Hepatocyte (in vitro differentiated cells): Measurements from ENCODE around the gene NUP85. TPM values are rescaled to one million over a fixed set of nuclear protein-coding genes. Genes with fewer than 3 reads are reported as not detected.
A peak's percentile ranks its signal among the peaks of the same experiment; 100 is the strongest.

ENCODE experiments used
- DNase-seq: peaks from one replicate; pipeline ENCODE4 v3.0.0-alpha.2; 2016; ENCODE audit warnings: low spot score
- H2AFZ ChIP-seq: fragments of 200-600 bp; sonication (generic); 2 replicates; pipeline ENCODE4 v1.6.0; 2016; ENCODE audit warnings: antibody characterized with exemption, mild to moderate bottlenecking
- H3K27ac ChIP-seq: fragments of 200-600 bp; sonication (generic); 2 replicates; pipeline ENCODE4 v1.5.1; 2016; ENCODE audit warnings: mild to moderate bottlenecking
- H3K27me3 ChIP-seq: fragments of 200-600 bp; sonication (generic); 2 replicates; pipeline ENCODE4 v1.6.1; 2016
- H3K36me3 ChIP-seq: fragments of 200-600 bp; sonication (generic); replicated peaks from 2 replicates; pipeline ENCODE4 v1.5.1; 2016; ENCODE audit warnings: low read depth; ENCODE audit not compliant: insufficient read depth
- H3K4me1 ChIP-seq: fragments of 200-600 bp; sonication (generic); 2 replicates; pipeline ENCODE4 v1.5.1; 2016; ENCODE audit warnings: mild to moderate bottlenecking, moderate library complexity; ENCODE audit not compliant: insufficient read depth
- H3K4me2 ChIP-seq: fragments of 200-600 bp; sonication (generic); 2 replicates; pipeline ENCODE4 v1.6.0; 2016
- H3K4me3 ChIP-seq: fragments of 200-600 bp; sonication (generic); 2 replicates; pipeline ENCODE4 v1.5.1; 2016; ENCODE audit warnings: mild to moderate bottlenecking
- H3K79me2 ChIP-seq: fragments of 200-600 bp; sonication (generic); 2 replicates; pipeline ENCODE4 v1.6.0; 2017; ENCODE audit warnings: mild to moderate bottlenecking
- H3K9me2 ChIP-seq: fragments of 200-600 bp; sonication (generic); replicated peaks from 2 replicates; pipeline ENCODE4 v1.6.0; 2017; ENCODE audit warnings: mild to moderate bottlenecking; ENCODE audit not compliant: insufficient read depth
- H3K9me3 ChIP-seq: fragments of 200-600 bp; sonication (generic); 2 replicates; pipeline ENCODE4 v1.5.1; 2016; ENCODE audit warnings: low read depth, mild to moderate bottlenecking
- H4K20me1 ChIP-seq: fragments of 200-600 bp; sonication (generic); 2 replicates; pipeline ENCODE4 v1.6.0; 2016; ENCODE audit warnings: mild to moderate bottlenecking; ENCODE audit not compliant: insufficient read depth, poor library complexity, severe bottlenecking
- EZH2 ChIP-seq: fragments of 200-600 bp; sonication (generic); IDR thresholded peaks from 2 replicates; pipeline ENCODE4 v1.6.1; 2016; ENCODE audit warnings: antibody characterized with exemption, mild to moderate bottlenecking, borderline replicate concordance
- EZH2phosphoT487 ChIP-seq: fragments of 200-600 bp; sonication (generic); IDR thresholded peaks from one replicate; pipeline ENCODE4 v1.6.1; 2018; ENCODE audit warnings: antibody characterized with exemption, mild to moderate bottlenecking, low read depth, moderate library complexity; ENCODE audit not compliant: unreplicated experiment, severe bottlenecking
- WGBS: methylation state at CpG from one replicate; pipeline ENCODE4 v1.1.6; 2016; ENCODE audit warnings: low lambda C conversion rate; ENCODE audit errors: missing lambda C conversion rate; 5-methylcytosine and 5-hydroxymethylcytosine counted together
- polyA plus RNA-seq: library from polyadenylated mRNA; unstranded; fragments of >200 nt; fragmentation: Nextera tagmentation; extraction: Ambion mirVana; gene quantifications from 2 replicates; pipeline ENCODE4 v1.2.1, GENCODE V29; 2016
- total RNA-seq: library from RNA; depleted of rRNA; stranded (reverse); fragments of >200 nt; gene quantifications from 2 replicates; pipeline ENCODE4 v1.2.3, GENCODE V29; 2014
- TF ChIP-seq, protein P1 (sequence below): fragments of 200-600 bp; sonication (generic); IDR thresholded peaks from 2 replicates; pipeline ENCODE4 v1.5.1; 2016; ENCODE audit warnings: antibody characterized with exemption, mild to moderate bottlenecking; ENCODE audit not compliant: poor library complexity

Gene NUP85
- total and polyA plus RNA-seq, 2 experiments from 2014 or later: 28.6 to 45.5 TPM

DNA sequence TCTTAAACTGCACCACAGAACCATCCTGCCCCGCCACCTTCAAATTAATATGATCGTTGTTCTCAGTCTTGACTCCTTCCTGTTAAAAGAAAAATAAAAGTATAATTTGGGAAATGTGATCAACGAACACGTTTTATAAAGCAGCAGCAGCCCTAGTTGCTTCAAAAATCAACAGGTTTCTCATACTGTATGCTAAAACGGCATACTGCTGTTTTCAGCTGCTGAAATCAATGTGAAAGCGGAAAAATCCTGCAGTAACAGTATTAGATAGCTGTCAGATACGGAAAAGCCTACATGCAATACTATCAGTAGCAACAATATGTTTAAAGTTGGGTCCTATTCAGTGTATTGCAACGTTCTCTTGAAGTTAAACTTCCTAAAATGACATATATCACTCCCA, 24.4 kb upstream of the NUP85 start:
- Histone ChIP-seq H3K4me1 (peaks cover 6% of the 10 kb centered on the region), H3K9me3 (no peaks in the 10 kb centered on the region), H3K36me3 (no peaks in the 10 kb centered on the region), H3K4me2 (peak overlapping the region; percentile 91), H3K27me3 (no peaks in the 10 kb centered on the region), H3K27ac (no peak overlapping the region), H3K9me2 (no peaks in the 10 kb centered on the region), H3K79me2 (peaks cover 68% of the 10 kb centered on the region), H3K4me3 (peak overlapping the region; percentile 99), H2AFZ (no peak overlapping the region), H4K20me1 (peaks cover 53% of the 10 kb centered on the region)
- DNase-seq: no peak
- TF ChIP-seq EZH2phosphoT487 (no peak), EZH2 (no peak)
- TF ChIP-seq, protein P1, sequence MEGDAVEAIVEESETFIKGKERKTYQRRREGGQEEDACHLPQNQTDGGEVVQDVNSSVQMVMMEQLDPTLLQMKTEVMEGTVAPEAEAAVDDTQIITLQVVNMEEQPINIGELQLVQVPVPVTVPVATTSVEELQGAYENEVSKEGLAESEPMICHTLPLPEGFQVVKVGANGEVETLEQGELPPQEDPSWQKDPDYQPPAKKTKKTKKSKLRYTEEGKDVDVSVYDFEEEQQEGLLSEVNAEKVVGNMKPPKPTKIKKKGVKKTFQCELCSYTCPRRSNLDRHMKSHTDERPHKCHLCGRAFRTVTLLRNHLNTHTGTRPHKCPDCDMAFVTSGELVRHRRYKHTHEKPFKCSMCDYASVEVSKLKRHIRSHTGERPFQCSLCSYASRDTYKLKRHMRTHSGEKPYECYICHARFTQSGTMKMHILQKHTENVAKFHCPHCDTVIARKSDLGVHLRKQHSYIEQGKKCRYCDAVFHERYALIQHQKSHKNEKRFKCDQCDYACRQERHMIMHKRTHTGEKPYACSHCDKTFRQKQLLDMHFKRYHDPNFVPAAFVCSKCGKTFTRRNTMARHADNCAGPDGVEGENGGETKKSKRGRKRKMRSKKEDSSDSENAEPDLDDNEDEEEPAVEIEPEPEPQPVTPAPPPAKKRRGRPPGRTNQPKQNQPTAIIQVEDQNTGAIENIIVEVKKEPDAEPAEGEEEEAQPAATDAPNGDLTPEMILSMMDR: no peak
- WGBS: 26% methylated on average over 8 of the region's 8 CpGs

DNA sequence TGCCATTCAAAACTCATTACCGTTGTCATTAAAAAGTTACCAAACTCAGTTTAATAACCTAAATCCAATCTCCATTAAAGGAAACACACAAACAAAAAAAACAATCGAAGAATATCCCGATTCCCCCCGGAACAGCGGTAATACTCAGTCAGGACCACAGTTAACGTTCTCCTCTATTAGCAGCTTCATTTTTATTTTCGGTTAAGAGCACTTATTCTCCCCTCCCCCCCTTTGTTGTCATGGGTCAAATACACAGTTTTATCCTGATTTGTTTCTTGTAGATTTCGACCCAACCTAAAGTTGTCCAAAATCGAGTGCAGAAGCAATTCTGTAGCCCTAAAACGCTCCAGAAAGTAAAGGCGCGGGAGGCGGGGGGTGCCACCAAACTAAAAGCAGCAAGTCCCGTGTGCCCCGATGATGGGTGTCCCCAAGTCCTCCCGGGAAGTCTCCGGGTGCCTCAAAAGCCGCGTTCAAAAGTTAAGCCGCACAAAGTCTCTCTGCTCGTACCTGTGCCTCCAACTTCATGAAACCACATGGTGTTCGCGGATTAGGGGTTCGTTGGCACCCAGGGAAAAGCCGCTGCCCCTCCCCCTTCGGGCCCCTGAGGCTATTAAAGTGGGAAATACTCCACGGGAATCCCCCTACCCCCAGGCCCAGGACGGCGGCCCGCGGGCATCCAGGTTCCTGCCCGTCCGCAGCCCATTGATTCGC, 23.7 kb upstream of the NUP85 start:
- Histone ChIP-seq H2AFZ (peak overlapping the region; percentile 51), H3K27ac (peak overlapping the region; percentile 100), H3K36me3 (no peaks in the 10 kb centered on the region), H3K4me2 (peak overlapping the region; percentile 91), H3K4me1 (peaks cover 6% of the 10 kb centered on the region), H3K9me2 (no peaks in the 10 kb centered on the region), H3K79me2 (peaks cover 61% of the 10 kb centered on the region), H3K4me3 (peak overlapping the region; percentile 99), H4K20me1 (peaks cover 48% of the 10 kb centered on the region), H3K27me3 (no peaks in the 10 kb centered on the region), H3K9me3 (no peaks in the 10 kb centered on the region)
- peak; percentile 35 for DNase-seq
- TF ChIP-seq EZH2 (no peak), EZH2phosphoT487 (no peak)
- TF ChIP-seq, protein P1: no peak
- WGBS: 2% methylated on average over 26 of the region's 34 CpGs

DNA sequence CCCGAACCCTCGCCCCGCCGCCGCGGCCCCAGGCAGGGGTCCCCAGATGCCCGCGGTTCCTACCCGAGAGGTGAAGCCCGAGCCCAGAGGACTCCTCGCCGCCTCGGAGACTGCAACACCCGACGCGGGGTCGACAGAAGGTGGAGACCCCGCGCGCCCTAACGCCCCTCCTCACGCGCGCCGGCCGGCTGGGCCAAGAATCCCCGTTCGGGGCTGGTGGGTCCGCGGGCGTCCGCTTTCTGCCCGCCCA, 23.2 kb upstream of the NUP85 start:
- peaks cover 56% of the 10 kb centered on the region for H3K79me2 ChIP-seq
- no peaks in the 10 kb centered on the region for H3K9me3 ChIP-seq
- H4K20me1 ChIP-seq: peaks cover 43% of the 10 kb centered on the region
- no peaks in the 10 kb centered on the region for H3K27me3 ChIP-seq
- no peaks in the 10 kb centered on the region for H3K9me2 ChIP-seq
- TF ChIP-seq EZH2 (no peak), EZH2phosphoT487 (no peak)
- TF ChIP-seq, protein P1: no peak
- H3K4me2 ChIP-seq: peak overlapping the region; percentile 91
- 0% methylated on average over 19 of the region's 33 CpGs for WGBS
- no peaks in the 10 kb centered on the region for H3K36me3 ChIP-seq
- peaks cover 6% of the 10 kb centered on the region for H3K4me1 ChIP-seq
- DNase-seq: no peak
- H3K4me3 ChIP-seq: peak overlapping the region; percentile 99
- H3K27ac ChIP-seq: peak overlapping the region; percentile 100
- H2AFZ ChIP-seq: peak overlapping the region; percentile 51
